GM18951 (cell line): Measurements from ENCODE around the gene HDAC4.
"Not testable (repeated sequence)": the region's sequence is repeated elsewhere in the genome, so short reads cannot be mapped to it uniquely, and the experiment has no call there.

Experiments used
- POLR2A ChIP-seq: IDR thresholded peaks from 4 replicates; pipeline ENCODE4 v1.6.1; 2011; ENCODE audit warnings: mild to moderate bottlenecking; ENCODE audit not compliant: insufficient read length, insufficient read depth; ENCODE audit errors: extremely low read depth
- in situ Hi-C: fragments of 300-500 bp; cut with MboI; formaldehyde crosslinking; loops from one replicate; pipeline ENCODE4 v1.12.0; 2022; ENCODE audit warnings: low sequenced_read_pairs, mixed read lengths, inconsistent platforms; ENCODE audit not compliant: unreplicated experiment

The HDAC4 gene

DNA sequence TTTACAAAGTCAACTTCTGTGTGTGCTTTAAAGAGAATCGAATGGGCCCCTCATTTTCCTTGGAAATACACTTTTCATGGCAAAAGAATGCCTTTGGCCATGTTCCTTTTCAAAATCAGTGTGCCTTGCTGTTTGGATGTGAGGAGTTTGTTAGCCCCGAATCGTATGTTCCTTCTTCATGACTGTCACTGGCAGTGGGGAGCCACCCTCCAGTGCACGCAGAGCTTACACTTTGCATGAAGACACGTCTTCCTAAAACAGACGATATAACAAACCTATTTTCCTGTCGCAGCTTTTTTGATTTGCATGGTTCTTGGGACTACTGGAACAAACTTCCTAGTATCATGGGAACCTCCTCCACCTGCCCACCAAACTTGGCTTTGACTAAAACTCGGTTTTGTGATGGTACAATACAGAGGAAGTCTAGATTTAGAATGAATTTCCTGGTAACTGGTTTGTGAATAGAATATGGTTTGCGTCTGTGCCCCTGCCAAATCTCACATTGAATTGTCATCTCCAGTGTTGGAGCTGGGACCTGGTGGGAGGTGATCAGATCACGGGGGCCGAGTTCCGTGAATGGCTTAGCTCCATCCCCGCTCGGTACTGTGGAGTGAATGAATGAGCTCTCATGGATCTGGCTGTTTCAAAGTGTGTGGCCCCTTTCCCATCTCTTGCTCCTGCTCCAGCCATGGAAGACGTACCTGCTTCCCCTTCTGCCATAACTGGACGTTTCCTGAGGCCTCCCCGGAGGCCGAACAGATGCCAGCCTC lies 358.1 kb downstream of the HDAC4 start:
- in situ Hi-C loops: no loop called here
- TF ChIP-seq POLR2A: no peak

GRCh38 chr2:239042046-239042445 lies 358.8 kb downstream of the HDAC4 start:
- in situ Hi-C loops: no loop called here
- TF ChIP-seq POLR2A: no peak

DNA sequence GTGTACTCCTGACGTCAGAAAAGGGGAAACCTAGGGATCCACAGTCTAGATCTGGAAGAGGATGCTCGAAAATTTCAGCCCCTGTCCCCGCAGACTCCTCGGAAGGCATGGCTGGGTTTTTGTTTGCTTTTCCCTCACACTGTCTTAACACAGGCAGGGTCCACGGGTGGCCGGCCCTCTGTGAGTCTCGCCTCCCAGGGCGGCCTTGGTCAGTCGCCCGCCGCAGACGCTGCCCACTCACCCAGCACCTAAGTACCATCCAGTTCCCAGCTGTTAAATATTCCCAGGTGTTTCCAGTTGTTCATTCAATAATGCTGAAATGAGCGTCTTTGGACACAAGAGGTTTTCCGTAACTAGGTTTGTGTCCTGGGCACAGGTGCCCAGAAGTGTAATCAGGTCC lies 359.8 kb downstream of the HDAC4 start:
- in situ Hi-C loops: no loop called here

GRCh38 chr2:239040152-239040761 lies 360.6 kb downstream of the HDAC4 start:
- in situ Hi-C loops: no loop called here
- no peak for TF ChIP-seq POLR2A

More for the DNA sequence above, 359.8 kb downstream of the HDAC4 start:
- no peak for TF ChIP-seq POLR2A

DNA sequence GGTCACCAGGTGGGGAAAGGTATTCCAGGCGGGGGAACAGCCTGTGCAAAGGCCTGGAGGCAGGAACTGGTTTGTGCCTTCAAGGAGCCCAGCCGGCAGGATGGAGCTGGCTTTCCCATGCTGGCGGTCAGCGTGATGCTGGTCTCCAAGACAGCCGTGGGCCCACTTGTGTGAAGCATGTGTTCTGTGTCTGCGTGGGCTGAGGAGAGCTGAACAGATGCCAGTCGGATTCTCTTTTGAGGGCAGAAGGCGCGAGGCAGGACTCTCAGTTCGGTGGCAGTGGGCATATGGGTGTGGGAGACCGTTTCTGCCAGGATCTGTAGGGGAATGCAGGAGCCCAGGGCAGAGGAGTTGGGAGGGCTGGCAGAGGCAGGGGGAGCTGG lies 361.4 kb downstream of the HDAC4 start:
- no peak for TF ChIP-seq POLR2A
- in situ Hi-C loops: no loop called here

- TF ChIP-seq POLR2A: no peak
- in situ Hi-C loops: no loop called here
These were observed 361.9 kb downstream of the HDAC4 start for GRCh38 chr2:239038773-239039478.

DNA sequence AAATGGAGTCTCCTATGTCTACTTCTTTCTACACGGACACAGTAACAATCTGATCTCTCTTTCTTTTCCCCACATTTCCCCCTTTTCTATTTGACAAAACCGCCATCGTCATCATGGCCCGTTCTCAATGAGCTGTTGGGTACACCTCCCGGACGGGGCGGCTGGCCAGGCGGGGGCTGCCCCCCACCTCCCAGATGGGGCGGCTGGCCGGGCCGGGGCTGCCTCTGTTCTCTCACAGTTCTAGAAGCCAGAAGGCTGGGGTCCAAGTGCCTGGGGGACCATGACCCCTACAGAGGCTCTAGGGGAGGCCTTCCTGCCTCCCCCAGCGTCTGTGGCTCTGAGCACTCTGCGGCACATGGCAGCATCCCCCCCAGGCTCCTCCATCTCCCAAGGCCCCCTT lies 362.5 kb downstream of the HDAC4 start:
- in situ Hi-C loops: not testable (repeated sequence)

DNA sequence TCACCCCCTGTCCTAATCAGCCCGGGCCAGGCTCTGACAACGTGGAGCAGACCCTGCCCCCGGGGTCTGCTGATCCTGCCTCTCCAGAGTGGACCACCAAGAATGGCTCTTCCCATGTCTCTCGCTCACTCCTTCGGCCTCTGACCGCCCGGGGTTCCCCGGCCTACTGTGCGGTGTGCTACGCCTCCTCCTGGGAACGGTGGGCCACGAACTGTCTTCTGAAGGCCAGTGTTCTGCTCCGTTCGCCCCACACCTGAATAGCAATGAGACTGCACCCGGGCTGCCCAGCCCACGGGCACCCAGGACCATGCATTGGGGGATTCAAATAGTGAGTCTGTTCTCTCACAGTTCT lies 363.3 kb downstream of the HDAC4 start:
- in situ Hi-C loops: no loop called here
- no peak for TF ChIP-seq POLR2A

DNA sequence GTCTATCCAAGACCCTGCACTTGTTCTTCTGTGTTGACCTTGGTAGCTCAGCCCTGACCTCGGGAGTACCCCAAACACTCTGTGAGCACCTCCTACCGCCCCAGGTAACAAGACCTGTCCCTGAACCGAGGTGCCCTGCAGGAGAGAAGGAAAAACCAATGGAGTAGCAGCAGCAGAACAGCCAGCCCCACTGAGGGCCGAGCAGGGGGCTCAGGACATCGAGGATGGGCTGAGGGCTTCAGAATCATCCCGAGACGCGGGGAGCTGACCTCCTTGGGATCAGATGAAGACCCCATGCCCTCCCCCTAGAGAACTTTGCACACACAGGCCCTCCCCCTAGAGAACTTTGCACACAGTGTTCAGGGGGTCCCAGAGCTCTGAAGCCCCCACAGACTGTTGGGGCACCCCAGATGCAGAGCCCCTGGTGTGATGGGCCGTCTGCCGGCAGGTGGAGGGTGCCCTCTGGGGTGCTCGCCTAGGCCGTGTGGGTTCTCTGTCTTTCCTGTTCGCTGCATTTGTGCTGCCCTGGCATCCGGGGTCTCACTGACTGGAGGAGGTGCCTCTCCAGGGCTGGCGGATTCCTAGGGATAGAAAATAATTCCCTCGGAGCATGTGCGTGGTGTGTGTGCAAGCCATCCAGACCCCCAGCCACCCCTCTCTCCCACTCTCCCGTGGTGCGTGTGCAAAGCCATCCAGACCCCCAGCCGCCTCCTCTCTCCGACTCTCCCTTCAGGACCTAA lies 363.8 kb downstream of the HDAC4 start:
- no peak for TF ChIP-seq POLR2A
- in situ Hi-C loops: no loop called here

DNA sequence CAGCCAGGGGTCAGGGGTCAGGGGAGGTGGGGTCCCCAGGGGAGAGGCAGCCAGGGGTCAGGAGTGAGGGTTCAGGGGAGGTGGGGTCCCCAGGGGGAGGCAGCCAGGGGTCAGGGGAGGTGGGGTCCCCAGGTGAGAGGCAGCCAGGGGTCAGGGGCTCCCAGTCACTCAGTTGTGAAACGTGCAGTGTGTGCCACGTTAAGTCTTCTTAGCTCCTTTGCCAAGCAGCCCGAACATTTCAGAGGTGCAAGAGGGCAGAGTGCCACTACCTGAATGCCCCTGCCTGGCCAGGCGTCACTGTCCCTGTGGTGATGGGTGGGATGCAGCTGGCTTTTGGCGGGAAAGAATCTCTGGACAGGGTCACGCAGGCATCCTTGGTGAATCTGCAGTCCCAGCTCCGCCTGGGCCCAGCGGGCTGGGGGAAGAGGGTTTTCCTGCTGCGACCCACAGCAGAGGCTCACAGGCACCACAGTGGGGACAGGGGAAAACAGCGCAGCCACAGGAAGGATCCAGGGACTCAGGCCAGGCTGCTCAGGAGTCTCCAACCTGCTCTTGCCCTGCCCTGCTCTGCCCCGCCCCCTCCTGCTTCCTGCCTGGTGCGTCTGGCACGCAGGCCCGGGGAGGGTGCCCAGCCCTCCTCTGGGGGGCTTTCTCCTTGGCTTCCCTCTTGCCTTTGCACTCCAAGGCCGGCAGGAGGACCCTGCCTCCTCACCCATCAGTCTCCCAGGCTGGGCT lies 364.7 kb downstream of the HDAC4 start:
- in situ Hi-C loops: no loop called here
- no peak for TF ChIP-seq POLR2A

GRCh38 chr2:239035361-239035814 lies 365.4 kb downstream of the HDAC4 start:
- in situ Hi-C loops: no loop called here
- no peak for TF ChIP-seq POLR2A

DNA sequence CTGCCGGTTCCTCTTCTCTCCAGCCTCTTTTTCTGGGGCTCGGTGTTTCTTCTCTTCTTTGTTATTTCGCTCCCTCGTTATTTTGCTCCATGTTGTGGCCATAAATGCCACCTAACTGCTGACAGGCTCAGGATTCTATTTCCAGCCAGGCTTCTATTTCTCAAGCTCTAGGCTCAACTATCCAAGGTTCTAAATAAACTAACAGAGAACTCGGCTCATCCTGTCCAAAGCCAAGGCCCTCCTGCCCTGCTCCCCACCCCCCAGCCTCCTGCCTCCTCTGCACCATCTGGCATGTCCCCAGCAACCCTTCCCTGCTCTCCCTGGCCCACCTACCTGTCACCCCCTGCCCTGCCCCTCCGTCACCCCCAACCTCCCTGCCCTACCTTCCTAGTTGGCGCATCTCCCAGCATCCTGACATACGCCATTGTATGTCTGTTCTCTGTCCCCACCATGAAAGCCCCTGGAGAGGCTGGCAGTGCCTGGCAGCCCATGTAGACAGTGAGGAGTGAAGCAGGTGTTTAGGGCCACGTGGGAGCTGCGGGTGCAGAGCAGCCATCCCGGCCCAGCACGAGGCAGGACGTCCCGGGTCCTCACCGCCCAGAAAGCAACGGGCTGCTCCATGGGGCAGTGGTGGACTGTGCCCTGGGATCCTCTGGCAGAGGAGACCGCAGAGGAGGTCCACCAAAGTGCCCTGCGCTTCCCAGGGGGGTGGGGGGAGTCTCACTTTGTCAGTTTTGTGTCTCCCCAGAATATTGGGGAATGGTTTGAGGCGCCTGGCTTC lies 366.1 kb downstream of the HDAC4 start:
- no peak for TF ChIP-seq POLR2A
- in situ Hi-C loops: no loop called here
